Psoas muscle (tissue), 8 donors: ENCODE data around the gene SRRM4. TPM values are rescaled to one million over a fixed set of nuclear protein-coding genes. Genes with fewer than 3 reads are reported as not detected.

Experiments used
- ATAC-seq, 4 donors: fragments of 200-7000 bp; cut with Tn5 transposase; one replicate each; pipeline ENCODE4 v1.9.1; 2020; ENCODE audit warnings: moderate library complexity in 3 of 4, mild to moderate bottlenecking in 2 of 4
- DNase-seq, 2 donors: peaks; one replicate each; pipeline ENCODE4 v3.0.0-alpha.2; 2020
- H3K27ac ChIP-seq: fragments of 200-600 bp; one replicate; pipeline ENCODE4 v1.8.0; 2022
- H3K27me3 ChIP-seq, 3 donors: fragments of 200-600 bp in 1 of 3; one replicate each; pipeline versions ENCODE4 v1.6.1 to v1.8.0; 2013 to 2022; ENCODE audit warnings: low read length in 2 of 3, mild to moderate bottlenecking in 2 of 3, moderate library complexity in 1 of 3; ENCODE audit not compliant: insufficient read depth in 3 of 3
- H3K36me3 ChIP-seq, 2 donors: fragments of 200-600 bp in 1 of 2; one replicate each; pipeline versions ENCODE4 v1.6.1 to v1.8.0; 2013 to 2022; ENCODE audit warnings: low read depth in 1 of 2, mild to moderate bottlenecking in 1 of 2, moderate library complexity in 1 of 2; ENCODE audit not compliant: insufficient read depth in 1 of 2
- H3K4me1 ChIP-seq: fragments of 200-600 bp; one replicate; pipeline ENCODE4 v1.8.0; 2022
- H3K4me3 ChIP-seq: fragments of 200-600 bp; one replicate; pipeline ENCODE4 v1.8.0; 2022; ENCODE audit warnings: mild to moderate bottlenecking
- H3K9me3 ChIP-seq: fragments of 200-600 bp; one replicate; pipeline ENCODE4 v1.8.0; 2022
- CTCF ChIP-seq: fragments of 200-600 bp; IDR thresholded peaks from one replicate; pipeline ENCODE4 v1.8.0; 2022; ENCODE audit warnings: antibody characterized with exemption
- WGBS, 3 donors: extraction: QIAGEN DNeasy Blood & Tissue Kit; methylation state at CpG; one replicate each; pipeline versions ENCODE4 v1.1.6 to v1.1.7; 2013; 5-methylcytosine and 5-hydroxymethylcytosine counted together
- intact Hi-C, 2 donors: fragments of 100-400 bp; cut with DNase I; formaldehyde crosslinking; loops; one replicate each; pipeline versions ENCODE4 v1.11.0 to v1.14.2; 2022
- polyA plus RNA-seq, 3 donors: library from polyadenylated mRNA; stranded (reverse); fragments of 200-250 nt; gene quantifications; one replicate each; pipeline ENCODE4 v1.2.3, GENCODE V29; 2013
- total RNA-seq, 4 donors: library from RNA; stranded (reverse); fragmentation: NEBNext Ultra II Directional in 2 of 4; extraction: Animal tissue kit (Norgen Biotek cat#: 25700) in 2 of 4; gene quantifications; one replicate each; pipeline versions ENCODE4 v1.2.1 to v1.2.4, GENCODE V29; 2021 to 2023
- donor health status: healthy with polysubstance abuse.
- donor health status: DM: no; HTN: no; CAD: no; lungs with moderate emphysema.
- donor health status: Bipolar disorder and iron deficiency.
- donor health status: healthy.
- donor health status: DM: yes; HTN: yes; CAD: no.
- donor health status: DM: no; HTN: no; CAD: no.
- donor health status: DM: no; HTN: no; CAD: no.
- donor health status: DM: yes; HTN: yes; CAD: no.

The SRRM4 gene
- total and polyA plus RNA-seq, 7 donors: 0.01 to 0.19 (median 0.09) TPM

- intact Hi-C loops: no loop called here
- no peak overlapping the region for H3K27ac ChIP-seq
- H3K9me3 ChIP-seq: peaks cover 6% of the 10 kb centered on the region
- TF ChIP-seq CTCF: no peak
- 90 to 91% (median 91%) methylated on average over 1 of the region's 1 CpG for WGBS, 3 donors
- no peaks in the 10 kb centered on the region for H3K27me3 ChIP-seq
- DNase-seq (no peak), ATAC-seq (no peak)
- H3K4me1 ChIP-seq: peaks cover 21% of the 10 kb centered on the region
- H3K36me3 ChIP-seq: no peaks in the 10 kb centered on the region
- no peak overlapping the region for H3K4me3 ChIP-seq
These were observed 170.2 kb downstream of the SRRM4 start for GRCh38 chr12:119151445-119152026.

- peak; percentile 68 to 84 for DNase-seq
- no peaks in the 10 kb centered on the region for H3K36me3 ChIP-seq
These were observed 172.4 kb downstream of the SRRM4 start for GRCh38 chr12:119153477-119154434.

GRCh38 chr12:119154435-119154818 is 173.1 kb downstream of the SRRM4 start:
- no peak overlapping the region for H3K4me3 ChIP-seq
- peaks cover 6% of the 10 kb centered on the region for H3K9me3 ChIP-seq
- no peaks in the 10 kb centered on the region for H3K27me3 ChIP-seq
- intact Hi-C loops: no loop called here
- peak overlapping the region; percentile 95 for H3K27ac ChIP-seq
- DNase-seq (peak in 1 of 2 donors; percentile 20), ATAC-seq (no peak)
- WGBS, 3 donors: 67 to 80% (median 80%) methylated on average over 11 of the region's 11 CpGs
- H3K4me1 ChIP-seq: peaks cover 27% of the 10 kb centered on the region
- no peaks in the 10 kb centered on the region for H3K36me3 ChIP-seq
- TF ChIP-seq CTCF: no peak

More at GRCh38 chr12:119153477-119154434, 172.4 kb downstream of the SRRM4 start:
- H3K4me1 ChIP-seq: peaks cover 21% of the 10 kb centered on the region
- peak in 3 of 4 donors; percentile 35 to 46 (median 42) for ATAC-seq
- H3K9me3 ChIP-seq: peaks cover 6% of the 10 kb centered on the region
- peak overlapping the region; percentile 41 for H3K4me3 ChIP-seq
- 44 to 59% (median 52%) methylated on average over 49 of the region's 49 CpGs for WGBS, 3 donors
- intact Hi-C loops: no loop called here
- H3K27me3 ChIP-seq: no peaks in the 10 kb centered on the region
- TF ChIP-seq CTCF: no peak
- peak overlapping the region; percentile 68 for H3K27ac ChIP-seq

GRCh38 chr12:119156401-119157044 is 175.2 kb downstream of the SRRM4 start:
- no peaks in the 10 kb centered on the region for H3K36me3 ChIP-seq
- peaks cover 3% of the 10 kb centered on the region for H3K9me3 ChIP-seq
- peak; percentile 32 for TF ChIP-seq CTCF
- ATAC-seq (no peak), DNase-seq (no peak)
- H3K4me1 ChIP-seq: peaks cover 48% of the 10 kb centered on the region
- no peaks in the 10 kb centered on the region for H3K27me3 ChIP-seq
- peak overlapping the region; percentile 95 for H3K27ac ChIP-seq
- intact Hi-C loops: no loop called here
- H3K4me3 ChIP-seq: peak overlapping the region; percentile 54
- 81 to 89% (median 85%) methylated on average over 30 to 35 of the region's 35 CpGs for WGBS, 3 donors
